GM21447 (cell line): Measurements from ENCODE around the gene SEMA4C.
"Not testable (repeated sequence)": the region's sequence is repeated elsewhere in the genome, so short reads cannot be mapped to it uniquely, and the experiment has no call there.

Experiments
- ATAC-seq: cut with Tn5 transposase; IDR thresholded peaks from one replicate; pipeline ENCODE4 v1.9.1; 2021; ENCODE audit not compliant: unreplicated experiment

SEMA4C gene

GRCh38 chr2:96897491-96898134, 27.7 kb upstream of the SEMA4C start:
- no peak for ATAC-seq

GRCh38 chr2:96895746-96896651, 26.1 kb upstream of the SEMA4C start:
- ATAC-seq, result no peak

- ATAC-seq, result no peak
Measured at GRCh38 chr2:96895032-96895745, 25.3 kb upstream of the SEMA4C start.

- no peak for ATAC-seq
Measured at GRCh38 chr2:96894151-96894531, 24.3 kb upstream of the SEMA4C start.

- no peak for ATAC-seq
Measured at GRCh38 chr2:96893289-96894150, 23.6 kb upstream of the SEMA4C start.

- no peak for ATAC-seq
Measured at GRCh38 chr2:96891591-96892333, 21.9 kb upstream of the SEMA4C start.

GRCh38 chr2:96890726-96891385, 21.0 kb upstream of the SEMA4C start:
- no peak for ATAC-seq

GRCh38 chr2:96890252-96890651, 20.4 kb upstream of the SEMA4C start:
- ATAC-seq, result no peak

- not testable (repeated sequence) for ATAC-seq
Measured at GRCh38 chr2:96889502-96889901, 19.6 kb upstream of the SEMA4C start.

- no peak for ATAC-seq
Measured at GRCh38 chr2:96888072-96889011, 18.5 kb upstream of the SEMA4C start.

- no peak for ATAC-seq
Measured at GRCh38 chr2:96887493-96888012, 17.7 kb upstream of the SEMA4C start.

- ATAC-seq, result no peak
Measured at GRCh38 chr2:96885432-96886347, 15.8 kb upstream of the SEMA4C start.

GRCh38 chr2:96884299-96885094, 14.6 kb upstream of the SEMA4C start:
- no peak for ATAC-seq

GRCh38 chr2:96883306-96883705, 13.4 kb upstream of the SEMA4C start:
- no peak for ATAC-seq

GRCh38 chr2:96882906-96883305, 13.0 kb upstream of the SEMA4C start:
- ATAC-seq, result no peak

- no peak for ATAC-seq
Measured at GRCh38 chr2:96882230-96882629, 12.3 kb upstream of the SEMA4C start.
